Left ventricle myocardium inferior (tissue), 1 donor: ENCODE measurements around the gene CYP2C9. TPM values are rescaled to one million over a fixed set of nuclear protein-coding genes. Genes with fewer than 3 reads are reported as not detected.
"Not testable (repeated sequence)": the region's sequence is repeated elsewhere in the genome, so short reads cannot be mapped to it uniquely, and the experiment has no call there.

Experiments used
- DNase-seq: peaks from one replicate; pipeline ENCODE4 v3.0.0-alpha.2; 2020
- H3K27ac ChIP-seq: fragments of 200-600 bp; replicated peaks from 2 replicates; pipeline ENCODE4 v1.8.0; 2021
- H3K27me3 ChIP-seq: fragments of 200-600 bp; 2 replicates; pipeline ENCODE4 v1.8.0; 2021; ENCODE audit warnings: low read depth
- H3K36me3 ChIP-seq: fragments of 200-600 bp; 2 replicates; pipeline ENCODE4 v1.8.0; 2021
- H3K4me1 ChIP-seq: fragments of 200-600 bp; 2 replicates; pipeline ENCODE4 v1.8.0; 2021
- H3K4me3 ChIP-seq: fragments of 200-600 bp; 2 replicates; pipeline ENCODE4 v1.8.0; 2021; ENCODE audit warnings: mild to moderate bottlenecking, moderate library complexity
- H3K9me3 ChIP-seq: fragments of 200-600 bp; replicated peaks from 2 replicates; pipeline ENCODE4 v1.8.0; 2021
- CTCF ChIP-seq: fragments of 200-600 bp; IDR thresholded peaks from 2 replicates; pipeline ENCODE4 v1.8.0; 2021; ENCODE audit warnings: antibody characterized with exemption, mild to moderate bottlenecking, borderline replicate concordance
- intact Hi-C: fragments of 100-400 bp; cut with micrococcal nuclease; formaldehyde crosslinking; loops from one replicate; pipeline ENCODE4 v1.11.0; 2022
- total RNA-seq: library from RNA; stranded (reverse); fragmentation: NEBNext Ultra II Directional; extraction: Animal tissue kit (Norgen Biotek cat#: 25700); gene quantifications from one replicate; pipeline ENCODE4 v1.2.1, GENCODE V29; 2021
- donor health status: DM: no; HTN: yes; CAD: no; lungs with severe emphysema.

CYP2C9 gene
- total RNA-seq, 1 donor from 2014 or later = not detected

GRCh38 chr10:94916423-94916822 lies 22.0 kb upstream of the CYP2C9 start:
- no peak for TF ChIP-seq CTCF
- intact Hi-C loops = no loop called here
- no peak overlapping the region for H3K27ac ChIP-seq

GRCh38 chr10:94936721-94937120 lies 1.7 kb upstream of the CYP2C9 start:
- no peak for TF ChIP-seq CTCF
- no peaks in the 10 kb centered on the region for H3K27me3 ChIP-seq
- H3K4me1 ChIP-seq = no peaks in the 10 kb centered on the region
- no peaks in the 10 kb centered on the region for H3K36me3 ChIP-seq
- no peak overlapping the region for H3K4me3 ChIP-seq
- no peak overlapping the region for H3K27ac ChIP-seq
- DNase-seq = no peak
- H3K9me3 ChIP-seq = peaks cover 5% of the 10 kb centered on the region
- intact Hi-C loops = no loop called here

More at GRCh38 chr10:94916423-94916822, 22.0 kb upstream of the CYP2C9 start:
- H3K4me1 ChIP-seq = no peaks in the 10 kb centered on the region
- no peaks in the 10 kb centered on the region for H3K36me3 ChIP-seq
- H3K4me3 ChIP-seq = no peak overlapping the region
- H3K27me3 ChIP-seq = no peaks in the 10 kb centered on the region
- no peak for DNase-seq
- H3K9me3 ChIP-seq = peaks cover 54% of the 10 kb centered on the region

- H3K36me3 ChIP-seq, H3K27me3 ChIP-seq, intact Hi-C loops: not testable (repeated sequence)
These were observed 5.1 kb downstream of the CYP2C9 start for GRCh38 chr10:94943432-94944103.

GRCh38 chr10:94946181-94946580 lies 7.7 kb downstream of the CYP2C9 start:
- H3K27me3 ChIP-seq, DNase-seq, H3K4me1 ChIP-seq, H3K36me3 ChIP-seq, intact Hi-C loops, H3K27ac ChIP-seq, H3K4me3 ChIP-seq: not testable (repeated sequence)
- H3K9me3 ChIP-seq = peaks cover 51% of the 10 kb centered on the region

More at GRCh38 chr10:94943432-94944103, 5.1 kb downstream of the CYP2C9 start:
- H3K27ac ChIP-seq, H3K4me1 ChIP-seq, DNase-seq, H3K4me3 ChIP-seq: not testable (repeated sequence)
- peaks cover 50% of the 10 kb centered on the region for H3K9me3 ChIP-seq

- no peaks in the 10 kb centered on the region for H3K36me3 ChIP-seq
- no peaks in the 10 kb centered on the region for H3K27me3 ChIP-seq
- H3K4me3 ChIP-seq = no peak overlapping the region
- no peak for DNase-seq
- intact Hi-C loops = no loop called here
- H3K4me1 ChIP-seq = no peaks in the 10 kb centered on the region
- peak; percentile 63 for TF ChIP-seq CTCF
- H3K9me3 ChIP-seq = no peaks in the 10 kb centered on the region
- no peak overlapping the region for H3K27ac ChIP-seq
These were observed 25.4 kb downstream of the CYP2C9 start for GRCh38 chr10:94963901-94964300.

- intact Hi-C loops = no loop called here
- no peak for DNase-seq
- no peak overlapping the region for H3K4me3 ChIP-seq
- H3K27ac ChIP-seq = no peak overlapping the region
- no peaks in the 10 kb centered on the region for H3K4me1 ChIP-seq
- TF ChIP-seq CTCF = no peak
- H3K36me3 ChIP-seq = no peaks in the 10 kb centered on the region
- peaks cover 13% of the 10 kb centered on the region for H3K9me3 ChIP-seq
- H3K27me3 ChIP-seq = no peaks in the 10 kb centered on the region
These were observed 45.1 kb downstream of the CYP2C9 start for GRCh38 chr10:94983555-94983954.
